DOHH2 (cell line): ENCODE measurements around the gene MT1H.

Experiments
- H3F3A ChIP-seq: fragments of 200-600 bp; sonication (generic), shearing (Covaris generic); 2 replicates; pipeline ENCODE4 v1.6.0; 2016; ENCODE audit warnings: antibody characterized with exemption, mild to moderate bottlenecking; ENCODE audit not compliant: control insufficient read depth, insufficient read depth
- H3K27ac ChIP-seq: fragments of 200-600 bp; sonication (generic); 2 replicates; pipeline ENCODE4 v1.5.1; 2014; ENCODE audit warnings: low read depth, mild to moderate bottlenecking, low read length, moderate library complexity
- H3K27me3 ChIP-seq: fragments of 200-600 bp; sonication (generic); 2 replicates; pipeline ENCODE4 v1.6.1; 2014; ENCODE audit warnings: mild to moderate bottlenecking, low read length, mixed read lengths; ENCODE audit not compliant: control insufficient read depth
- H3K36me3 ChIP-seq: fragments of 200-600 bp; sonication (generic); 2 replicates; pipeline ENCODE4 v1.6.1; 2014; ENCODE audit warnings: mild to moderate bottlenecking, low read length, moderate library complexity, mixed read lengths; ENCODE audit not compliant: control insufficient read depth
- H3K4me1 ChIP-seq: fragments of 200-600 bp; sonication (generic); 2 replicates; pipeline ENCODE4 v1.6.1; 2014; ENCODE audit warnings: mild to moderate bottlenecking, low read length, mixed read lengths; ENCODE audit not compliant: control insufficient read depth
- H3K4me2 ChIP-seq: fragments of 200-600 bp; sonication (generic); 2 replicates; pipeline ENCODE4 v1.6.0; 2014; ENCODE audit warnings: mild to moderate bottlenecking, low read length, moderate library complexity
- H3K4me3 ChIP-seq: fragments of 200-600 bp; sonication (generic); 2 replicates; pipeline ENCODE4 v1.5.1; 2014; ENCODE audit warnings: mild to moderate bottlenecking, low read length, mixed read lengths
- H3K79me2 ChIP-seq: fragments of 200-600 bp; sonication (generic); 2 replicates; pipeline ENCODE4 v1.6.1; 2014; ENCODE audit warnings: mild to moderate bottlenecking, low read length, mixed read lengths; ENCODE audit not compliant: control insufficient read depth
- H3K9me2 ChIP-seq: fragments of 200-600 bp; sonication (generic); replicated peaks from 2 replicates; pipeline ENCODE4 v1.6.1; 2014; ENCODE audit warnings: mild to moderate bottlenecking, low read length, mixed read lengths; ENCODE audit not compliant: control insufficient read depth
- H3K9me3 ChIP-seq: fragments of 200-600 bp; sonication (generic); 2 replicates; pipeline ENCODE4 v1.6.1; 2014; ENCODE audit warnings: antibody characterized with exemption, low read length, mixed read lengths; ENCODE audit not compliant: control insufficient read depth, insufficient read depth
- H4K20me1 ChIP-seq: fragments of 200-600 bp; sonication (generic); 2 replicates; pipeline ENCODE4 v1.6.0; 2014; ENCODE audit warnings: low read depth, mild to moderate bottlenecking, antibody characterized with exemption, low read length, moderate library complexity; ENCODE audit not compliant: control insufficient read depth, insufficient read depth
- EZH2phosphoT487 ChIP-seq: fragments of 200-600 bp; sonication (generic); IDR thresholded peaks from 2 replicates; pipeline ENCODE4 v1.6.1; 2017; ENCODE audit warnings: borderline replicate concordance, mild to moderate bottlenecking, antibody characterized with exemption, low read length, moderate library complexity, mixed read lengths
- TF ChIP-seq, protein P1 (sequence below): fragments of 200-600 bp; sonication (generic); IDR thresholded peaks from one replicate; pipeline ENCODE4 v1.5.1; 2014; ENCODE audit warnings: antibody characterized with exemption, mild to moderate bottlenecking, low read depth, low read length; ENCODE audit not compliant: poor library complexity, severe bottlenecking

MT1H gene

DNA sequence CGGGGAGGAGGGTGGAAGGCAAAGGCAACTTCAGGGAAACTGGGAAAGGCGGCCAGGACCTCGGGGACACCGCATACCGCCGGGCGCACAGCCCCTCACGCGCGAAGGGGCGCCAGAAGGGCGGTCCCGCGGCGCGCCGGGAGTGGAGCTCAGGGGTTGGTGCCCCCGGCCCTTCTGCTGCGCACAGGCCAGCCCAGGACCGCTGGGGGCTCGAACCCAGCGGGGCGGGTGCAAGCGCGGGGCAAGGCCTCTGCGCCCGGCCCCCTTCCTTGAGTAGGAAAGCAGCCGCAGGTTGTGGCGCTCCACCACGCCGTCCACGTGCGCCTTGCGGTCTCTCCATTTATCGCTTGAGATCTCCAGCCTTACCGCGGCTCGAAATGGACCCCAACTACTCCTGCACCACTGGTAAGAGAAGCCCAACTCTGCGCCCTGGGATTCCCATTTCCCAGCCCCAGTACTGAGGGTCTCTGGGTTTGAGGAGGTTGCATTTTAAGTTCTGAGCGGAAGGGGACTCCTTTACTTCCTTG, 34.1 kb upstream of the MT1H start:
- H3F3A ChIP-seq = no peaks in the 10 kb centered on the region

DNA sequence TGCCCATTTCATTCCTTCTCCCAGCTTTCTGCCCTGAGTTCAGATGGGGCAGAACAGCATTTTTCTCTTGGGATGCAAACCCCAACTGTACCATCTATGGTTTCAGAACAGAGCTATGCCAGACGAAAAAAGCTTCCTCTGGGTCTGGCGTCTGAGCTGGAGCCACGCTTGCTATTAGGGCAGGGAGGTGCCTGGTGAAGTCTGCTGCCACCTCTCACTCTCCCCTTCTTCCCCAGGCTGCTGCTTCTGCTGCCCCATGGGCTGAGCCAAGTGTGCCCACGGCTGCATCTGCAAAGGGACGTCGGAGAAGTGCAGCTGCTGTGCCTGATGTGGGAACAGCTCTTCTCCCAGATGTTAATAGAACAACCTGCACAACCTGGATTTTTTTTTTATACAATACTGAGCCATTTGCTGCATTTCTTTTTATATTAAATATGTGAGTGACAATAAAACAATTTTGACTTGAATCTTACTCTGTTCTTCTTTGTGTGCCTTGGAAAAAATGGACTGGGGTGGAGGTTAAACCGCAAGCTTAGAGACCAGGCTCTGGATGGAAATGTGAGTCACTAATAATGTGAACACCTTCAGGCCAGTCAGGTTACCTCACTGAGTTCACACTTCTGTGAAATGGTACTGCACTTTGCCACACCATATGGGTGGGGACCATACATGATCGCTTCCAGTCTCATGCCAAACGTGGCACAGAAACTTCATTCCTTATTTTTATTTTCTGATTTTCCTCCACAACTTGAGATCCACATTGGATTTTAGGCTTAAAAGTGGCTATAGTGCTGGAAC, 32.8 kb upstream of the MT1H start:
- no peaks in the 10 kb centered on the region for H3K36me3 ChIP-seq
- no peak for TF ChIP-seq EZH2phosphoT487
- TF ChIP-seq, protein P1, sequence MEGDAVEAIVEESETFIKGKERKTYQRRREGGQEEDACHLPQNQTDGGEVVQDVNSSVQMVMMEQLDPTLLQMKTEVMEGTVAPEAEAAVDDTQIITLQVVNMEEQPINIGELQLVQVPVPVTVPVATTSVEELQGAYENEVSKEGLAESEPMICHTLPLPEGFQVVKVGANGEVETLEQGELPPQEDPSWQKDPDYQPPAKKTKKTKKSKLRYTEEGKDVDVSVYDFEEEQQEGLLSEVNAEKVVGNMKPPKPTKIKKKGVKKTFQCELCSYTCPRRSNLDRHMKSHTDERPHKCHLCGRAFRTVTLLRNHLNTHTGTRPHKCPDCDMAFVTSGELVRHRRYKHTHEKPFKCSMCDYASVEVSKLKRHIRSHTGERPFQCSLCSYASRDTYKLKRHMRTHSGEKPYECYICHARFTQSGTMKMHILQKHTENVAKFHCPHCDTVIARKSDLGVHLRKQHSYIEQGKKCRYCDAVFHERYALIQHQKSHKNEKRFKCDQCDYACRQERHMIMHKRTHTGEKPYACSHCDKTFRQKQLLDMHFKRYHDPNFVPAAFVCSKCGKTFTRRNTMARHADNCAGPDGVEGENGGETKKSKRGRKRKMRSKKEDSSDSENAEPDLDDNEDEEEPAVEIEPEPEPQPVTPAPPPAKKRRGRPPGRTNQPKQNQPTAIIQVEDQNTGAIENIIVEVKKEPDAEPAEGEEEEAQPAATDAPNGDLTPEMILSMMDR = no peak
- H3K4me1 ChIP-seq = no peaks in the 10 kb centered on the region
- peaks cover 69% of the 10 kb centered on the region for H3K27me3 ChIP-seq
- H3F3A ChIP-seq = no peaks in the 10 kb centered on the region
- H3K4me2 ChIP-seq = no peak overlapping the region
- no peaks in the 10 kb centered on the region for H3K9me3 ChIP-seq
- H3K9me2 ChIP-seq = no peaks in the 10 kb centered on the region
- H3K27ac ChIP-seq = no peak overlapping the region
- no peaks in the 10 kb centered on the region for H3K79me2 ChIP-seq
- H4K20me1 ChIP-seq = no peaks in the 10 kb centered on the region
- no peak overlapping the region for H3K4me3 ChIP-seq

More for the DNA sequence above, 34.1 kb upstream of the MT1H start:
- H3K36me3 ChIP-seq = no peaks in the 10 kb centered on the region
- H3K79me2 ChIP-seq = no peaks in the 10 kb centered on the region
- H3K4me2 ChIP-seq = no peak overlapping the region
- no peak overlapping the region for H3K27ac ChIP-seq
- no peaks in the 10 kb centered on the region for H3K9me2 ChIP-seq
- H3K4me1 ChIP-seq = no peaks in the 10 kb centered on the region
- no peak overlapping the region for H3K4me3 ChIP-seq
- TF ChIP-seq EZH2phosphoT487 = no peak
- TF ChIP-seq, protein P1 = no peak
- H3K9me3 ChIP-seq = no peaks in the 10 kb centered on the region
- peaks cover 64% of the 10 kb centered on the region for H3K27me3 ChIP-seq
- no peaks in the 10 kb centered on the region for H4K20me1 ChIP-seq

DNA sequence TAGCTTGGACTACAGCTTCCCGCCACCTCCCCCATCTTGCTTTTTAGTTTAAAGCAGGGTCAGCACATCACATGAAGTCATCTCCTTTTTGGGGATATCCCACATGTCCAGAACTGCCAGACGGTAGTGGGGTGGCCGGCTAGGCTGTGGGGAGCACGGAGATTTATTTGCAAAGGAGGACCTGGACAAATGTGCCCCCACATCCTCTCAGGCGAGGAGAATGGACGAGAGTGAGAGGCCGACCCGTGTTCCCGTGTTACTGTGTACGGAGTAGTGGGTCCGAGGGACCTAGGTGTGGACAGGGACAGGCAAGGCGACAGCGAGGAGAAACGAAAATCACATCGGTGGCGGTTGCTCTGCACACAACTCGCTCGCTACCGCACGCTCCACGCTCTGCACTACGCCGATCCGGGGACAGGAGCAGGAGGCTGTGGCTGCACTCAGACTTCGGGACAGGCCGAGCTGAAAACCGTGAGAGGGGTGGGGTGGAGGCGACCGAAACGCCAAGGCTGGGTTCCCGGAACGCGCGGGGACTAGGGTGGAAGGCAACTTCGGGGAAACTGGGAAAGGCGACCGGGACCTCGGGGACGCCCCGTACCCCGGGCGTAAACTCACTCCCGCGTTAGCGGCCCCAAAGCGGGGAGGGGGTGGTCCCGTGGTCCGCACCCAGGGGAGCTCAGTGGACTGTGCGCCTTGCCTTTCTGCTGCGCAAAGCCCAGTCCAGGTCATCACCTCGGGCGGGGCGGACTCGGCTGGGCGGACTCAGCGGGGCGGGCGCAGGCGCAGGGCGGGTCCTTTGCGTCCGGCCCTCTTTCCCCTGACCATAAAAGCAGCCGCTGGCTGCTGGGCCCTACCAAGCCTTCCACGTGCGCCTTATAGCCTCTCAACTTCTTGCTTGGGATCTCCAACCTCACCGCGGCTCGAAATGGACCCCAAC, 31.5 kb upstream of the MT1H start, which contains the start of gene MT1A:
Gene MT1A (plus strand): TSS at position 853 of the 937 bp plus-strand sequence. CDS start 73 bp downstream, at position 926.
- Histone ChIP-seq H3K9me3 (no peaks in the 10 kb centered on the region), H3K79me2 (no peaks in the 10 kb centered on the region), H3K4me1 (no peaks in the 10 kb centered on the region), H3K9me2 (no peaks in the 10 kb centered on the region), H4K20me1 (no peaks in the 10 kb centered on the region), H3K4me2 (no peak within 1 kb of the TSS), H3K27me3 (peaks cover 70% of the 10 kb centered on the region), H3K4me3 (no peak within 1 kb of the TSS), H3F3A (no peaks in the 10 kb centered on the region), H3K27ac (no peak within 1 kb of the TSS), H3K36me3 (no peaks in the 10 kb centered on the region)
- no peak for TF ChIP-seq EZH2phosphoT487
- TF ChIP-seq, protein P1 = no peak
